Gastrocnemius medialis (tissue), 4 donors: ENCODE measurements around the gene ENGASE.

Source experiments
- POLR2A ChIP-seq, 2 donors: fragments of 450-650 bp; IDR thresholded peaks; one replicate each; pipeline ENCODE4 v1.6.1; 2017; ENCODE audit warnings: antibody characterized with exemption in 2 of 2, mild to moderate bottlenecking in 2 of 2, moderate library complexity in 2 of 2
- TF ChIP-seq, protein P1 (sequence below), 5 experiments: fragments of 450-650 bp in 3 of 5; fragments of 200-600 bp in 2 of 5; sonication (generic) in 2 of 5; IDR thresholded peaks in 4 of 5; conservative IDR thresholded peaks in 1 of 5; 1 replicate in 4 of 5; 2 replicates in 1 of 5; pipeline ENCODE4 v1.5.1; 2016 to 2019; ENCODE audit warnings: antibody characterized with exemption in 5 of 5, mild to moderate bottlenecking in 3 of 5, moderate library complexity in 3 of 5

DNA sequence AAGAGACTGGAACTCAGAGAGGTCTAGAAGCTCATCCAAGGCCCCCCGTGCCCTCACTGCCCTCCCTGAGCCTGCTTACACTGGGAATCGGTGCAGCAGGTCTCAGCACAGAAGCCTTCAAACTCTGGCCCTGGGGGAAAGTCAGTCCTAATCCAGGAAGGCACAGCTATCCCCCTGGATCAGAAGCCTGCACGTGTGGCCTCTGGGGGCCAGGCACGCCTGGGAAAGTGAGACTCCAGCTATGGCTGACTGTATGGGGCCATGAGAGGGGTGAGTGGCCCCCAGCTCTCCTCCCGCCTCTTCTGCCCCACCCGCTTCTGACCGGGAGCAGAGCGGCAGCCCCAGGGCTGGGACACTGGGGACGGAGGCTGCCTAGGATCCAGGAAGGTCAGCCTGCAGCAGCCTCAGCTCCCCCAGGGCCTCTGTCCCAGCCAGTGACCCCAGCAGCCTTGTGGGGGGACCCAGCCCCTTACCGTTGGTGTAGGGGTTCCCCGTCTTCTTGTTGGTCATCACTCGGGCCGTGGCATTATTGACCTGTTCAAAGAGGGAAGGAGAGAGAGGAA, 26.6 kb downstream of the ENGASE start:
- TF ChIP-seq, protein P1, sequence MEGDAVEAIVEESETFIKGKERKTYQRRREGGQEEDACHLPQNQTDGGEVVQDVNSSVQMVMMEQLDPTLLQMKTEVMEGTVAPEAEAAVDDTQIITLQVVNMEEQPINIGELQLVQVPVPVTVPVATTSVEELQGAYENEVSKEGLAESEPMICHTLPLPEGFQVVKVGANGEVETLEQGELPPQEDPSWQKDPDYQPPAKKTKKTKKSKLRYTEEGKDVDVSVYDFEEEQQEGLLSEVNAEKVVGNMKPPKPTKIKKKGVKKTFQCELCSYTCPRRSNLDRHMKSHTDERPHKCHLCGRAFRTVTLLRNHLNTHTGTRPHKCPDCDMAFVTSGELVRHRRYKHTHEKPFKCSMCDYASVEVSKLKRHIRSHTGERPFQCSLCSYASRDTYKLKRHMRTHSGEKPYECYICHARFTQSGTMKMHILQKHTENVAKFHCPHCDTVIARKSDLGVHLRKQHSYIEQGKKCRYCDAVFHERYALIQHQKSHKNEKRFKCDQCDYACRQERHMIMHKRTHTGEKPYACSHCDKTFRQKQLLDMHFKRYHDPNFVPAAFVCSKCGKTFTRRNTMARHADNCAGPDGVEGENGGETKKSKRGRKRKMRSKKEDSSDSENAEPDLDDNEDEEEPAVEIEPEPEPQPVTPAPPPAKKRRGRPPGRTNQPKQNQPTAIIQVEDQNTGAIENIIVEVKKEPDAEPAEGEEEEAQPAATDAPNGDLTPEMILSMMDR (IDR thresholded peaks at IDR 0.05 in 4 of 5, conservative IDR thresholded peaks at IDR 0.05 in 1 of 5): no peak
- TF ChIP-seq POLR2A (IDR thresholded peaks at IDR 0.05): no peak
